HepG2 (cell line): ENCODE measurements around the gene KLF3. TPM values are rescaled to one million over a fixed set of nuclear protein-coding genes. Genes with fewer than 3 reads are reported as not detected.

ENCODE experiments used
- ELF3 ChIP-seq: IDR thresholded peaks from 2 replicates; pipeline ENCODE4 v1.6.1; 2016; ENCODE audit warnings: missing genetic modification reagents, missing compliant biosample characterization
- KAT7 ChIP-seq: IDR thresholded peaks from 2 replicates; pipeline ENCODE4 v1.6.1; 2018; ENCODE audit warnings: borderline replicate concordance, missing compliant biosample characterization
- KDM2A ChIP-seq: sonication (generic); formaldehyde crosslinking; IDR thresholded peaks from 2 replicates; pipeline ENCODE4 v1.4.0; 2020; ENCODE audit warnings: low read depth, missing genetic modification reagents, borderline replicate concordance
- PTBP1 ChIP-seq: fragments of 200-400 bp; formaldehyde crosslinking; IDR thresholded peaks from 2 replicates; pipeline ENCODE4 v1.6.1; 2018; ENCODE audit warnings: low read length, low read depth; ENCODE audit not compliant: poor library complexity, severe bottlenecking
- RNF219 ChIP-seq: sonication (generic); formaldehyde crosslinking; IDR thresholded peaks from 2 replicates; pipeline ENCODE4 v1.5.0; 2020; ENCODE audit warnings: mild to moderate bottlenecking, missing genetic modification reagents
- TFDP1 ChIP-seq: IDR thresholded peaks from 2 replicates; pipeline ENCODE4 v1.6.1; 2016; ENCODE audit warnings: missing compliant biosample characterization, missing genetic modification reagents, borderline replicate concordance
- ZNF18 ChIP-seq: sonication (generic); formaldehyde crosslinking; IDR thresholded peaks from 2 replicates; pipeline ENCODE4 v1.8.0; 2022; ENCODE audit warnings: mild to moderate bottlenecking, missing genetic modification reagents; ENCODE audit not compliant: insufficient replicate concordance
- ZNF3 ChIP-seq: IDR thresholded peaks from 2 replicates; pipeline ENCODE4 v1.7.0; 2017; ENCODE audit warnings: inconsistent platforms
- ZNF605 ChIP-seq: sonication (generic); formaldehyde crosslinking; IDR thresholded peaks from 2 replicates; pipeline ENCODE4 v1.8.0; 2022; ENCODE audit warnings: mild to moderate bottlenecking, missing genetic modification reagents
- ZNF703 ChIP-seq: sonication (generic); formaldehyde crosslinking; IDR thresholded peaks from 2 replicates; pipeline ENCODE4 v1.5.1; 2020; ENCODE audit warnings: missing genetic modification reagents, mild to moderate bottlenecking, moderate library complexity, borderline replicate concordance
- ZNF841 ChIP-seq: sonication (generic); formaldehyde crosslinking; IDR thresholded peaks from 2 replicates; pipeline ENCODE4 v1.8.1; 2023; ENCODE audit warnings: missing genetic modification reagents, borderline replicate concordance
- polyA plus RNA-seq, 8 experiments: library from polyadenylated mRNA; depleted of rRNA in 3 of 8; stranded (reverse) in 7 of 8; unstranded in 1 of 8; fragments of >200 nt; fragmentation: Illumina TruSeq in 4 of 8; extraction: Trizol in 4 of 8; gene quantifications; 2 replicates each; pipeline versions ENCODE4 v1.2.1 to v1.2.3, GENCODE V29; 2011 to 2016; ENCODE audit warnings: low read depth in 4 of 8, missing spikeins in 1 of 8, mixed read lengths in 1 of 8; ENCODE audit not compliant: insufficient read depth in 1 of 8
- total RNA-seq, 5 experiments: library from RNA; depleted of rRNA; stranded (reverse); fragments of >200 nt; fragmentation: Illumina TruSeq; extraction: Trizol; gene quantifications; 2 replicates each; pipeline ENCODE4 v1.2.3, GENCODE V29; 2016; ENCODE audit warnings: low read depth in 1 of 5
- TF ChIP-seq, protein P1 (sequence below): sonication (generic); formaldehyde crosslinking; conservative IDR thresholded peaks from 2 replicates; pipeline ENCODE4 v1.4.0; 2020; ENCODE audit warnings: missing genetic modification reagents
- TF ChIP-seq, protein P2 (sequence below): sonication (generic); formaldehyde crosslinking; IDR thresholded peaks from 2 replicates; pipeline ENCODE4 v1.5.0; 2020; ENCODE audit warnings: mild to moderate bottlenecking, missing genetic modification reagents
- TF ChIP-seq, protein P3 (sequence below): IDR thresholded peaks from 2 replicates; pipeline ENCODE4 v1.4.0; 2020; ENCODE audit warnings: mild to moderate bottlenecking, missing genetic modification reagents
- TF ChIP-seq, protein P4 (sequence below): IDR thresholded peaks from 2 replicates; pipeline ENCODE4 v1.6.1; 2016; ENCODE audit warnings: missing compliant biosample characterization, missing genetic modification reagents, borderline replicate concordance

Gene KLF3
- total and polyA plus RNA-seq, 2 of the 13 experiments (the other 11 are each of a cell fraction or from before 2014, with no cell fraction given), result 29.1 to 37.8 TPM

DNA sequence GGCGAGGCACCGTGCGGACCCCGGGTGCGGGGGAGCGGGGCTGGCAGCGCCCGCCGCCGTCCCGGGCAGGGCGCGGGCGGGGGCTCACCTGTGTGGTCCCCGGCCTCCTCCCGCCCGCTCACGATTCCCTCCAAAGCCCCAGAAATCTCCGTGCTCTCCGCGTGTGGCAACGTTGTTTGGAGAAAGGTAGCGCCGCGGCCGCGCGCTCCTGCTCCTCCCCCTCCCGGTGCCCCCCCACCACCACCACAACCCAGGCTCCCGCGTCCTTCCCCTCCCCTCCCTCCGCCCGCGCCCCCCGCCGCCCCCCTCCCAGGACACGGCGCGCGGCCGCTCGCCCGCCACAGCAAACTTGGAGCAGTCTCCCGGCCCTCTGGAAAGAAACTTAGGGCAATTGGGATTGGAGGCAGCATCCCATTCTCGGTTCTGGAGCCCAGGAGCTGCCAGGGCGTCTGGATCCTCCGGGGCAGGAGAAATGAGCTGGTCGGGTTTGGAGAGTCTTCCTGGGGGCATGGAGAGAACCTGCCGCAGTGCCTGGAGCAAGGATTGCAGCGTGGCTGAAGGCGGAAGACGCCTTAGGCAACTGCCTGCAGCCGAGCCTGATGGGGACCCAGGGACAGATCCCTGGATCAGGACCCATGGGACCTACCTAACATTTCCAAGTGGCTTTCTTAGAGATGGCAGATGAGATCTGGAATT, 855 bp downstream of the KLF3 start (continued):
- TF ChIP-seq PTBP1, result no peak
- TF ChIP-seq, protein P1, sequence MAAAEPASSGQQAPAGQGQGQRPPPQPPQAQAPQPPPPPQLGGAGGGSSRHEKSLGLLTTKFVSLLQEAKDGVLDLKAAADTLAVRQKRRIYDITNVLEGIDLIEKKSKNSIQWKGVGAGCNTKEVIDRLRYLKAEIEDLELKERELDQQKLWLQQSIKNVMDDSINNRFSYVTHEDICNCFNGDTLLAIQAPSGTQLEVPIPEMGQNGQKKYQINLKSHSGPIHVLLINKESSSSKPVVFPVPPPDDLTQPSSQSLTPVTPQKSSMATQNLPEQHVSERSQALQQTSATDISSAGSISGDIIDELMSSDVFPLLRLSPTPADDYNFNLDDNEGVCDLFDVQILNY (CRISPR knock-in tag), result no peak
- no peak for TF ChIP-seq ZNF3 (CRISPR knock-in tag)
- 0 out of 2 replicates have a peak, but pooled peaks have one; percentile 42 for TF ChIP-seq ZNF605
- TF ChIP-seq ZNF841 (CRISPR knock-in tag), result no peak
- TF ChIP-seq, protein P2, sequence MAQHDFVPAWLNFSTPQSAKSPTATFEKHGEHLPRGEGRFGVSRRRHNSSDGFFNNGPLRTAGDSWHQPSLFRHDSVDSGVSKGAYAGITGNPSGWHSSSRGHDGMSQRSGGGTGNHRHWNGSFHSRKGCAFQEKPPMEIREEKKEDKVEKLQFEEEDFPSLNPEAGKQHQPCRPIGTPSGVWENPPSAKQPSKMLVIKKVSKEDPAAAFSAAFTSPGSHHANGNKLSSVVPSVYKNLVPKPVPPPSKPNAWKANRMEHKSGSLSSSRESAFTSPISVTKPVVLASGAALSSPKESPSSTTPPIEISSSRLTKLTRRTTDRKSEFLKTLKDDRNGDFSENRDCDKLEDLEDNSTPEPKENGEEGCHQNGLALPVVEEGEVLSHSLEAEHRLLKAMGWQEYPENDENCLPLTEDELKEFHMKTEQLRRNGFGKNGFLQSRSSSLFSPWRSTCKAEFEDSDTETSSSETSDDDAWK (CRISPR knock-in tag), result no peak
- no peak for TF ChIP-seq ELF3 (CRISPR knock-in tag)
- TF ChIP-seq RNF219, result no peak
- TF ChIP-seq TFDP1 (CRISPR knock-in tag), result 0 out of 2 replicates have a peak, but pooled peaks have one; percentile 35
- TF ChIP-seq ZNF18 (CRISPR knock-in tag), result peak; percentile 47
- TF ChIP-seq, protein P3, sequence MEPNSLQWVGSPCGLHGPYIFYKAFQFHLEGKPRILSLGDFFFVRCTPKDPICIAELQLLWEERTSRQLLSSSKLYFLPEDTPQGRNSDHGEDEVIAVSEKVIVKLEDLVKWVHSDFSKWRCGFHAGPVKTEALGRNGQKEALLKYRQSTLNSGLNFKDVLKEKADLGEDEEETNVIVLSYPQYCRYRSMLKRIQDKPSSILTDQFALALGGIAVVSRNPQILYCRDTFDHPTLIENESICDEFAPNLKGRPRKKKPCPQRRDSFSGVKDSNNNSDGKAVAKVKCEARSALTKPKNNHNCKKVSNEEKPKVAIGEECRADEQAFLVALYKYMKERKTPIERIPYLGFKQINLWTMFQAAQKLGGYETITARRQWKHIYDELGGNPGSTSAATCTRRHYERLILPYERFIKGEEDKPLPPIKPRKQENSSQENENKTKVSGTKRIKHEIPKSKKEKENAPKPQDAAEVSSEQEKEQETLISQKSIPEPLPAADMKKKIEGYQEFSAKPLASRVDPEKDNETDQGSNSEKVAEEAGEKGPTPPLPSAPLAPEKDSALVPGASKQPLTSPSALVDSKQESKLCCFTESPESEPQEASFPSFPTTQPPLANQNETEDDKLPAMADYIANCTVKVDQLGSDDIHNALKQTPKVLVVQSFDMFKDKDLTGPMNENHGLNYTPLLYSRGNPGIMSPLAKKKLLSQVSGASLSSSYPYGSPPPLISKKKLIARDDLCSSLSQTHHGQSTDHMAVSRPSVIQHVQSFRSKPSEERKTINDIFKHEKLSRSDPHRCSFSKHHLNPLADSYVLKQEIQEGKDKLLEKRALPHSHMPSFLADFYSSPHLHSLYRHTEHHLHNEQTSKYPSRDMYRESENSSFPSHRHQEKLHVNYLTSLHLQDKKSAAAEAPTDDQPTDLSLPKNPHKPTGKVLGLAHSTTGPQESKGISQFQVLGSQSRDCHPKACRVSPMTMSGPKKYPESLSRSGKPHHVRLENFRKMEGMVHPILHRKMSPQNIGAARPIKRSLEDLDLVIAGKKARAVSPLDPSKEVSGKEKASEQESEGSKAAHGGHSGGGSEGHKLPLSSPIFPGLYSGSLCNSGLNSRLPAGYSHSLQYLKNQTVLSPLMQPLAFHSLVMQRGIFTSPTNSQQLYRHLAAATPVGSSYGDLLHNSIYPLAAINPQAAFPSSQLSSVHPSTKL (CRISPR knock-in tag), result peak; percentile 14; the same call in 1 of the 2 replicates
- TF ChIP-seq, protein P4, sequence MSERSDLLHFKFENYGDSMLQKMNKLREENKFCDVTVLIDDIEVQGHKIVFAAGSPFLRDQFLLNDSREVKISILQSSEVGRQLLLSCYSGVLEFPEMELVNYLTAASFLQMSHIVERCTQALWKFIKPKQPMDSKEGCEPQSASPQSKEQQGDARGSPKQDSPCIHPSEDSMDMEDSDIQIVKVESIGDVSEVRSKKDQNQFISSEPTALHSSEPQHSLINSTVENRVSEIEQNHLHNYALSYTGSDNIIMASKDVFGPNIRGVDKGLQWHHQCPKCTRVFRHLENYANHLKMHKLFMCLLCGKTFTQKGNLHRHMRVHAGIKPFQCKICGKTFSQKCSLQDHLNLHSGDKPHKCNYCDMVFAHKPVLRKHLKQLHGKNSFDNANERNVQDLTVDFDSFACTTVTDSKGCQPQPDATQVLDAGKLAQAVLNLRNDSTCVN (CRISPR knock-in tag), result peak; percentile 34; the same call in 1 of the 2 replicates
- no peak for TF ChIP-seq ZNF703 (CRISPR knock-in tag)
- TF ChIP-seq KDM2A (CRISPR knock-in tag), result peak; percentile 44; the same call in 1 of the 2 replicates
- TF ChIP-seq KAT7 (CRISPR knock-in tag), result 0 out of 2 replicates have a peak, but pooled peaks have one; percentile 12
